ENCODE measurements around the gene PRKRIP1.

- TF ChIP-seq CTCF (conservative IDR thresholded peaks at IDR 0.05; ENCODE audit: low read depth in 2 of 2) (no peak), POLR2AphosphoS5 (IDR thresholded peaks at IDR 0.05; ENCODE audit: low read depth) (no peak), REST (IDR thresholded peaks at IDR 0.05; ENCODE audit: unreplicated experiment) (no peak)
Observed at GRCh38 chr7:102446387-102447156, 50.4 kb downstream of the PRKRIP1 start.

Data from GM23338 (cell line).